DLD1 (cell line): ENCODE measurements around the gene IL25.
"Not testable (repeated sequence)": the region's sequence is repeated elsewhere in the genome, so short reads cannot be mapped to it uniquely, and the experiment has no call there.

Source experiments
- in situ Hi-C: cut with HindIII; loops from 2 replicates; pipeline ENCODE4 v1.10.0; 2017; ENCODE audit warnings: low sequenced_read_pairs

The IL25 gene

GRCh38 chr14:23372509-23372908 lies at the start of gene IL25:
Gene IL25, plus strand, starts transcription at chr14:23372809.
- in situ Hi-C loops, result no loop called here

- in situ Hi-C loops, result no loop called here
Observed at GRCh38 chr14:23323838-23324454, 48.7 kb upstream of the IL25 start.

- in situ Hi-C loops, result no loop called here
Observed at GRCh38 chr14:23324455-23324846, 48.2 kb upstream of the IL25 start.

GRCh38 chr14:23324993-23325392 lies 47.6 kb upstream of the IL25 start:
- in situ Hi-C loops, result no loop called here

- in situ Hi-C loops, result not testable (repeated sequence)
Observed at GRCh38 chr14:23325746-23326145, 46.9 kb upstream of the IL25 start.

- in situ Hi-C loops, result no loop called here
Observed at GRCh38 chr14:23326491-23327332, 45.9 kb upstream of the IL25 start.

GRCh38 chr14:23327947-23328744 lies 44.5 kb upstream of the IL25 start:
- in situ Hi-C loops, result no loop called here

- in situ Hi-C loops, result no loop called here
Observed at GRCh38 chr14:23335623-23336022, 37.0 kb upstream of the IL25 start.

GRCh38 chr14:23339506-23340268 lies 32.9 kb upstream of the IL25 start:
- in situ Hi-C loops, result no loop called here

GRCh38 chr14:23344481-23344880 lies 28.1 kb upstream of the IL25 start:
- in situ Hi-C loops, result no loop called here

GRCh38 chr14:23345987-23346692 lies 26.5 kb upstream of the IL25 start:
- in situ Hi-C loops, result no loop called here

GRCh38 chr14:23346693-23347405 lies 25.8 kb upstream of the IL25 start:
- in situ Hi-C loops, result no loop called here

GRCh38 chr14:23347406-23348296 lies 25.0 kb upstream of the IL25 start:
- in situ Hi-C loops, result no loop called here

- in situ Hi-C loops, result no loop called here
Observed at GRCh38 chr14:23348297-23348655, 24.3 kb upstream of the IL25 start.

- in situ Hi-C loops, result no loop called here
Observed at GRCh38 chr14:23349156-23349845, 23.3 kb upstream of the IL25 start.

GRCh38 chr14:23351681-23352505 lies 20.7 kb upstream of the IL25 start:
- in situ Hi-C loops, result no loop called here
